SJSA1 (cell line): ENCODE results near the gene LASP1NB.

ENCODE experiments used
- DNase-seq, 2 experiments: peaks; one replicate each; pipeline ENCODE4 v3.0.0-alpha.2; 2015 to 2020; ENCODE audit warnings: low spot score in 2 of 2, low read depth in 1 of 2
- H3K27ac ChIP-seq: fragments of 250-450 bp; sonication (Bioruptor Pico); 2 replicates; pipeline ENCODE4 v1.5.1; 2020; ENCODE audit warnings: mild to moderate bottlenecking, moderate library complexity
- H3K27me3 ChIP-seq: fragments of 250-450 bp; sonication (Bioruptor Pico); replicated peaks from 2 replicates; pipeline ENCODE4 v1.5.1; 2020; ENCODE audit warnings: mild to moderate bottlenecking, moderate library complexity
- H3K36me3 ChIP-seq: fragments of 250-450 bp; sonication (Bioruptor Pico); 2 replicates; pipeline ENCODE4 v1.5.1; 2020; ENCODE audit warnings: mild to moderate bottlenecking
- H3K4me1 ChIP-seq: fragments of 250-450 bp; sonication (Bioruptor Pico); replicated peaks from 2 replicates; pipeline ENCODE4 v1.6.1; 2021; ENCODE audit warnings: mild to moderate bottlenecking
- H3K4me3 ChIP-seq: fragments of 250-450 bp; sonication (Bioruptor Pico); 2 replicates; pipeline ENCODE4 v1.5.1; 2020; ENCODE audit warnings: mild to moderate bottlenecking
- H3K9me3 ChIP-seq: fragments of 250-450 bp; sonication (Bioruptor Pico); replicated peaks from 2 replicates; pipeline ENCODE4 v1.5.1; 2020; ENCODE audit warnings: mild to moderate bottlenecking

LASP1NB gene

DNA sequence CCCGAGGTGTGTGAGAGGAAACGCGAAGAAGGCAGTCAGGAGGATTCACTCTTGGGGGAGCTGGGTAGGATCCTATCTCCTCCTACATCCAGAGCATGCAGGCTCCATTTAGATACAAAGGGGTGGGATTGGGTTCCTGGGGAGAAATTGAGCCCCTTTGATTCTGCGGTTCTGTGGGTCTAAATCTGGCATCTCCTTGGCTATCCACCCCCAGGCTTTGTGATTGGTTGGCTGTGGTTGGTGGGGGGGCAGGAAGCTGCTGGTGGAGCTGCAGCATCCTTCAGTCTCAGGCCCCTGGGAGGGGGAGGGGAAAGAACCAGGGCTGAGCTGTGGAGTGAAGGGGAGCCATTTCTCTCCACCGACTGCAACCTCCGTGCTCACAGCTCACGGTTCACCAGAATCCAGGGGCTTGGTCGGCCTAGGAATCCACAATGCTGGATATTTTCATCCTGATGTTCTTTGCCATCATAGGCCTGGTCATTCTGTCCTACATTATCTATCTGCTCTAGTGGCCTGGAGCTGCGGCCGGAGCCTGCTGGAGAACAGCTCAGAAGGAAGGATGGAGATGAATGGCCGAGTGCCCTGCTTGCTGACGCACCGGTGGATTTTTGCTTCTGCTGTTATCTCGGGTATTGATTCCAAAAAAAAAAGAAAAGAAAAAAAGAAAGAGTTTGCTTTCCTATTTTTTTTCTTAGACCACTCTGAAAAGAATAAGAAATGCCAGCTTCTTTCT lies at the start of gene LASP1NB:
LASP1NB (plus strand) TSS at position 352 of the 733 bp plus-strand sequence.
- DNase-seq: peak in 1 of 2 experiments; percentile 39
- Histone ChIP-seq H3K36me3 (peaks cover 4% of the 10 kb centered on the region; the same call in 1 of the 2 replicates), H3K27ac (no peak within 1 kb of the TSS), H3K4me1 (no peaks in the 10 kb centered on the region), H3K4me3 (no peak within 1 kb of the TSS), H3K27me3 (no peaks in the 10 kb centered on the region), H3K9me3 (no peaks in the 10 kb centered on the region)

DNA sequence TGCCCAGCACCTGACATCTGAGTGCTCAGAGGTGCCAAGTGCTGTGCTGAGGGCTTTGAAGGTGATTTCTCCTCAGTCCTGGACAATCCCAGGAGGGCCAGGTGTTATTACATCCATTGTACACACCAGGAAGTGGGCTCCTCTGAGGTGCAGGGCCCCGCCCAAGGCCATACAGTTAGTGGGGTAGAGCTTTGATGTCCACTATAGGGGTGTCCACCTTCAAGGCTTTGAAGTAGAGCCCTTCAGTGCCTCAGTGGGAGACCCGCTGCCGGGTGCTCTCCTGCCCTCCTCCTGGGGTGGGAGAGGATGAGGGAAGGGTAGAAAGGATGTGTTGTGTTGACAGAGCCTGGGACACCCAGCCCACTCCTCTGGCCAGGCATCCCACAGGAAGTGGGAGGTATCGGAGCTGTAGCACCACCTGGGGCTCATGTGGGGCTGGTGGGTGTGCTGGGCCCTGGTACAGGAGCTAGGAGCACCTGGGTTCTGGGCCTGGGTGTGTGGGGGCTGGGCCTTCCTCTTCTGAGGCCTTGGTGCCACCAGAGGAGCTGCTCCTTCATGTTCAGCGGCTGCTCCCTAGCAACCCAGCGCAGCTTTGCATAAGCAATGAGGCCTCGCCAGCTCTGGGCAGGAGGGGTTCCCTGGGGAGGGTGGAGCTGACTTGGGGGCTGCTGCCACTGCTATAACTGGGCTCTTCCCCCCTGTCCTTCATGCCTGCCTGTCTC lies 48.1 kb upstream of the LASP1NB start:
- DNase-seq: no peak
- Histone ChIP-seq H3K27me3 (no peaks in the 10 kb centered on the region), H3K9me3 (no peaks in the 10 kb centered on the region), H3K4me3 (no peak overlapping the region), H3K4me1 (peaks cover 87% of the 10 kb centered on the region), H3K36me3 (peaks cover 85% of the 10 kb centered on the region), H3K27ac (no peak overlapping the region)

DNA sequence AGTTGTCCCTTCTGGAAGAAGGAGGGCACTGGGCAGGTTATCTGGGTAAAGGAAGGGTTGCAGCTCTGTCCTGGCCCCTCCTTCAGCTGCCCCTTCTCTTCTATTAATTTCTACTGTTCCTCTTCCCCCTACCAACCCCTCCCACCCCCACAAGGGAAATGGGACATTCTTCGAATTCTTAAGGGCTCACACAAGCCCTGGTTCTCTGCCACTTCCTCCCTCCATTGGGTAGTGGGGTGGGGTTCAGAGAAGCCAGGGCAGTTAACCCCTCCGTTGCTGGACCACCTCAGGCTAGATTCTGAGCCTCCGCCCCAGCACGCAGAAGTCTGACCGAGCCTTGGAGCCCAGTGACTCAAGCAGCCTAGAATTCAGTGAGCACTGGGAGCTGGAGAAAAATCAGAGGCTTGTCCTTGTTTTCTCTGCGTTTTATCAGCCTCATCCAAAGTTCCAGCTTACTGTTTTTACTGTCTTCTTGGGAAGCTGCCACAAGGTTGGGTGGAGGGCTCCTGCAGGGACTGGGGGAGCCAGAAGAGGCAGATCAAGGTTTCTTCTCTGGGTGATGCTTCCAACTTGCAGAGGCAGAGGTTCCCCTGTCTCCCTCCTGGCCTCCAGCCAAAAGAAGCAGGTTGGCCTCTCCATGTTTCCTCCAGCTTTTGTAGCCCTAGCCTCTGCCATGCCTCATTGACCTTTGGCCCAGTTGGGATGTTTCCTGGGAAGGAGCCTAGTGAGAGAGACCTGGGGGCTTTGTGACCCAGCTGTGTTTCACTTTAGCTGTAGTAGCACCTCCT lies 45.3 kb upstream of the LASP1NB start:
- peak; percentile 90 to 95 for DNase-seq
- peaks cover 79% of the 10 kb centered on the region for H3K4me1 ChIP-seq

DNA sequence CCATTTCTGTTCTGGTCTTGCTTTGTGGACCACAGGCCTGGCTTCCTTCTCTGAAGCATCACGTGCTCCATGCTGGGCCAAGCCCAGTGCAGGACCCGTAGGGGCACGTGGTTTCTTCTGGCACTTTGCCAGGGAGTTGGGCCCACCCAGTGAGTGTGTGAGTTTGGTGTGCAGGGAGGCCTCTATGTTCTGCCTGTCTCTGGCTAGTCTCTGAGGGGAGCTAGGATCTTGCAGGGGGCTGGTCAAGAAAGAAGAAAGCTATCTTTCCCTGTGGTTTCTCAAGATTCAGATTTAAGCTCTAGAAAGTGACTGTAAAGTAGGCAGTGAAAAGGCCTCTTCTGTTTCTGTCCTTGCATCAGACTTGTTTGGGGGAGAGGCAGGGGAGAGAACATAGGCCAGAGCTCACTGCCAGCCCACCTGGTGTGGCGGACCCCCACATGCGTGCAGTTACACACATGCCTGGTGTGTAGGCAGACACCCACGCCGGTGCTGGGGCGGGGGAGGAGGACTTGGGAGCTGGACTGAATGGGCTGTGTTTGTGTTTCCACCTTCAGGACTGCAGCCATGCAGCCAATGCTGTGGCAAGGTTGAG lies 43.7 kb upstream of the LASP1NB start:
- Histone ChIP-seq H3K9me3 (no peaks in the 10 kb centered on the region), H3K4me1 (peaks cover 64% of the 10 kb centered on the region), H3K27me3 (no peaks in the 10 kb centered on the region), H3K4me3 (no peak overlapping the region), H3K27ac (peak overlapping the region; percentile 50), H3K36me3 (peaks cover 86% of the 10 kb centered on the region)
- DNase-seq: peak; percentile 79 to 93

More for the DNA sequence above, 45.3 kb upstream of the LASP1NB start:
- Histone ChIP-seq H3K27me3 (no peaks in the 10 kb centered on the region), H3K27ac (peak overlapping the region; percentile 59), H3K4me3 (no peak overlapping the region), H3K36me3 (peaks cover 78% of the 10 kb centered on the region), H3K9me3 (no peaks in the 10 kb centered on the region)

DNA sequence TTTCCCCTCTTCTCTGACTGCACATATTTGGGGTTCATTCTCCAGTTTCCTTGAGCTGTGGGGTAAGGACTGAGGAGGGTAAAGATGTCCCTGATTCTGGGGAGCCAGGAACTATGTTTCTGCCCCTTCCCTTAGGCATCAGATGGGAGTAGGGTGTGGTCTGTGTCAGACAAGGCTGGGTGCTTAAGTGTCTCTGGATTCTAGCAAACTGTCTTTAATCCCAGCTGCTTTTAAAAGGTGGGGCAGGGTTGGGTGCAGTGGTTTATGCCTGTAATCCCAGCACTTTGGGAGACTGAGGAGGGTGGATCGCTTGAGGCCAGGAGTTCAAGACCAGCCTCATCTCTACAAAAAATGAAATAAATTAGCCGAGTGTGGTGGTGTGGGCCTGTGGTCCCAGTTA lies 42.5 kb upstream of the LASP1NB start:
- Histone ChIP-seq H3K27ac (no peak overlapping the region), H3K27me3 (no peaks in the 10 kb centered on the region), H3K4me3 (no peak overlapping the region)

DNA sequence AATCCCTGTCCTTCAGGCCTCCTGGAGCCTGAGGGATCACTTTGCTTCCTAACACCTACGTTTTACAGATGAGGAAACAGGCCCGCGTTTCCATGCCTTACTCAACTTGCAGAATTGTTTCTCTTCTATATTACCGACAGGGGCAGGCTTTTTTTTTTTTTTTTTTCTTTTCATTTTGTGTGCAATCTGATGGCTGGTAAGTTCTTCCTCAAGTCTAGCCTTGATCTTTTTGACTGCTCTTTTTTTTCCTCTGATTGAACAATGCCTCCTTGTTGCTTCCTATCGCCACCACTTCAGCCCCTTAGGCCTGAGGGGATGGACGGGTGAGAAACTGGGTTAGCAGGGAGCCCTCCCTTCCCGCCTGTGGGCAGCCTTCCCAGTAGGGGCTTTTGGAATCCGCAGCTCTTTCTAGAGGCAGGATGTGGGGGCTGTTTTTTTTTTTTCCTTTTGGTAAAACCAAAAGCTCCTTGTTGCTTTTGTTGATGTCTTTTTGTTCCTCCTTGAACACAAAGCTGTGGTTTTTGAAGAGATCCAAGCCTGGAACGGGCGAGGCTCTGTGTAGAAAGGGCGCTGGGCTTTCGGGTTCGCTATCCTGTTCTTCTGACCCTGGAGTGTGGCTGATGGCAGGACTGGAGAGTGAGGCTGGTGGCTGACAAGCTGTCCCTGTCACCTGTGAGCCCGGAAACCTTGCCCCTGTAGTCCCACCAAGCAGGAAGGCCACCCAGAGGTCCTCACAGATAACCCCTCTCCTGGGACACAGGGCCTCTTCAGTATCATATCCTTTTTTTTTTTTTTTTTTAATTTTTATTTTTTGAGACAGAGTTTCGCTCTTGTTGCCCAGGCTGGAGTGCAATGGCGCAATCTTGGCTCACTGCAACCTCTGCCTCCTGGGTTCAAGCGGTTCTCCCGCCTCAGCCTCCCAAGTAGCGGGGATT lies 41.6 kb upstream of the LASP1NB start:
- no peaks in the 10 kb centered on the region for H3K27me3 ChIP-seq
- H3K4me1 ChIP-seq: peaks cover 53% of the 10 kb centered on the region
- no peak overlapping the region for H3K4me3 ChIP-seq
- peaks cover 87% of the 10 kb centered on the region for H3K36me3 ChIP-seq
- H3K9me3 ChIP-seq: no peaks in the 10 kb centered on the region
- H3K27ac ChIP-seq: peak overlapping the region; percentile 26; the same call in 1 of the 2 replicates
- peak; percentile 72 to 73 for DNase-seq

More for the DNA sequence above, 42.5 kb upstream of the LASP1NB start:
- H3K9me3 ChIP-seq: no peaks in the 10 kb centered on the region
- H3K4me1 ChIP-seq: peaks cover 53% of the 10 kb centered on the region
- DNase-seq: no peak
- H3K36me3 ChIP-seq: peaks cover 88% of the 10 kb centered on the region

DNA sequence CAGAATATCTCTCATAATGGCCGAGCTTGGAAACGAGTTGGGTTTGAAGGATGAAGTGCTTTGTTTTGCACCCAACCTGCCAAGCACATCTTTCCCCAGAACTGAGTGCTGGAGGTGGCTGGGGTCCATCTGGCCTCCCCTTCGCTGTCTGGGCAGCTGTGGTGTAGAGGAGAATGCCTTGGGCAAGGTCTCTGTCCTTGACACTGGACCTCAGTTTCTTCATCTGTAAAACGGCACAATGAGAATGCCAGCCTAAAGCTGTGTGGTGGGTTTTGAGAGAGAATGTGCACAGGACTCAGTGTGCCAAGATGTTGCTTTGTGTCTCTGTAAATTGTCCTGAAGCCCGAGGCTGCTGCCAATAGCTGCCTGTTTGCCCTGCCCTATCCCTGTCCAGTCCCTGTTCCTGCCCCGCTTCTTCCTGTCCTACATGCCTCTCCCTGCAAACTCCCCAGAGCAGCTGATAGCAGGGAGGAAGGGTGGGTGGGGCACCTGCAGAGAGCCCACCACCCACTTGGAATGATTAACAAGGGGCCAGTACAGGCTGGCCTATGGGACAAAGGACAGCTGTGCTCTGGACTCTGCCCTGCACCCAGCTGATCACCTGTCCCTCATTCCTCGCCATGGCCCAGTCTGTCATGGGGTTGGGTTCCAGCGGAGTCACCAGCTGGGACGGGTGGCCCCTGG lies 40.2 kb upstream of the LASP1NB start:
- Histone ChIP-seq H3K27ac (no peak overlapping the region), H3K4me3 (no peak overlapping the region), H3K4me1 (peaks cover 41% of the 10 kb centered on the region), H3K36me3 (peaks cover 90% of the 10 kb centered on the region), H3K27me3 (no peaks in the 10 kb centered on the region), H3K9me3 (no peaks in the 10 kb centered on the region)
- no peak for DNase-seq

DNA sequence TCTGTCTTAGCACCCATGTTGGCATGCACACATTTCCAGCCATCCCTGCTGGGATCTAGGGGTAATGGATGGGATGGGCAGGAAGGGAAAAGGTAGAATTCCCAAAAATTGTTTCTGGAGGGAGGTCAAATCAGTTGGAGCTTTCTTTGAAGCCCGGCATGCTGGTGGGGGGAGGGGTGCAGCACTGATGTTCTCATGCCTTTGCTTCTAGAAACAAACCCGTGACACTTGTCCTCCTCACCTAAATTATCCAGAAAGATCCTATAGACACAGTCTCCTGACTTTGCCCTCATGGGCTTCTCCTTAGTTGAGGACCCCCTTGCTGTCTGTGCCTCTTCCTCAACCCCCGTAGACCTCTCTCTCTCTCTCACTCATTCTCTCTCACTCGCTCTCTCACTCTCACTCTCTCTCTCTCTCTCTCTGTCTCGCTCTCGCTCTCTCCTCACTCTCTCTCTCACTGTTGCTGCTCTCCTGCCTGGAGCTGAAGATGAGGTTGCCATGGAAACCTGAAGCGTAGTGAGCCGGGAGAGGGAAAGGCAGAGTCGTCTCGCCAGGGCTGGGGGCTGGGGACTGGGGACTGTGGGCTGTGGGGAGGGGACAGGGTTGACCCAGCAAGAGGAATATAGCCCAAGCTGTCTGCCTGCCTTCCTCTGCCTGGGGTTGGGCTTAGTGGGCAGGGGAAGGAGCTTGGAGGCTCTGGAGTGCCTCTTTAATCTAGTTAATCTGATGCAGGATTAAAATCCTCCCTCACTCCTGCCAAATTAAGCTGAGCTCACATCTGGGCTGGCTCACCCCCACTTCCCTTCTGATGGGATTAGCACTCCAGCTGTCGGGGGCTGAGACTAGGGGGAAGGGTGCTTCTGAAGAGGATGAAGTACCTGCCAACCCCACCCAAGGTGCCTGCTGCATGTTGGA lies 39.4 kb upstream of the LASP1NB start:
- Histone ChIP-seq H3K27ac (no peak overlapping the region), H3K27me3 (no peaks in the 10 kb centered on the region), H3K4me1 (peaks cover 33% of the 10 kb centered on the region), H3K36me3 (peaks cover 90% of the 10 kb centered on the region), H3K9me3 (no peaks in the 10 kb centered on the region), H3K4me3 (no peak overlapping the region)
- DNase-seq: no peak

DNA sequence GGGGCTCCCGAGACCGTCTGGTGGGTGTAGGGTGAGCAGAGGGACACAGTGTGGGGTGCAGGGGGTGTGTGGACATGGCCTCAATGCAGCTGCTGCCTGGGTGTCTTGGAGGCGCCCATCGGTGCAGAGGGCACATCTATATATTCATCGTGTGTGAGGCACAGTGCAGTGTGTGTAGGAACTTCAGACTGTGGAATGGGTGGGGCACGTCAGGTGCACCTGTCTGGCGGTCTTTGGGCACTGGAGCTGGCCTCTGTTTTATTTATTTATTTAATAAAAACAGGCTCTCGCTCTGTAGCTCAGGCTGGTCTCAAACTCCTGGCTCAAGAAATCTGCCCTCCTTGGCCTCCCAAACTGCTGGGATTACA lies 38.8 kb upstream of the LASP1NB start:
- Histone ChIP-seq H3K4me1 (peaks cover 27% of the 10 kb centered on the region), H3K36me3 (peaks cover 90% of the 10 kb centered on the region), H3K27ac (no peak overlapping the region), H3K9me3 (no peaks in the 10 kb centered on the region), H3K27me3 (no peaks in the 10 kb centered on the region), H3K4me3 (no peak overlapping the region)
- DNase-seq: no peak

DNA sequence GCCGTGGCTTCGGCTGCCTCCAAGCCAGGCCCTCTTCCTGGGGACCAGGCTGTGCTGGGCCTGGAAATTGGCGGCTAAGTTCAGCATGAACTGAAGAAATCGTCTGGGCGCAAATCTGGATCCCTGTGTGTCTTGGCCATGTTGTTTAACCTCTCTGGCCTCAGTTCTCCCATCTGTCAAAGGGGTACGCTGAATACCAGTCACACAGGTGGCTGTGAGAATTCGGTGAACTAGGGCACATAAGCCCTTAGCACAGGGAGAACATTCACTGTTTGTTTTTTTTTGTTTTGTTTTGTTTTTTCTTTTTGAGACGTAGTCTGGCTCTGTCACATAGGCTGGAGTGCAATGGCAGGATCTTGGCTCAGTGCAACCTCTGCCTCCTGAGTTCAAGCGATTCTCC lies 36.6 kb upstream of the LASP1NB start:
- Histone ChIP-seq H3K9me3 (no peaks in the 10 kb centered on the region), H3K27ac (no peak overlapping the region), H3K4me1 (peaks cover 4% of the 10 kb centered on the region), H3K27me3 (no peaks in the 10 kb centered on the region), H3K4me3 (no peak overlapping the region), H3K36me3 (peaks cover 93% of the 10 kb centered on the region)
- DNase-seq: no peak

DNA sequence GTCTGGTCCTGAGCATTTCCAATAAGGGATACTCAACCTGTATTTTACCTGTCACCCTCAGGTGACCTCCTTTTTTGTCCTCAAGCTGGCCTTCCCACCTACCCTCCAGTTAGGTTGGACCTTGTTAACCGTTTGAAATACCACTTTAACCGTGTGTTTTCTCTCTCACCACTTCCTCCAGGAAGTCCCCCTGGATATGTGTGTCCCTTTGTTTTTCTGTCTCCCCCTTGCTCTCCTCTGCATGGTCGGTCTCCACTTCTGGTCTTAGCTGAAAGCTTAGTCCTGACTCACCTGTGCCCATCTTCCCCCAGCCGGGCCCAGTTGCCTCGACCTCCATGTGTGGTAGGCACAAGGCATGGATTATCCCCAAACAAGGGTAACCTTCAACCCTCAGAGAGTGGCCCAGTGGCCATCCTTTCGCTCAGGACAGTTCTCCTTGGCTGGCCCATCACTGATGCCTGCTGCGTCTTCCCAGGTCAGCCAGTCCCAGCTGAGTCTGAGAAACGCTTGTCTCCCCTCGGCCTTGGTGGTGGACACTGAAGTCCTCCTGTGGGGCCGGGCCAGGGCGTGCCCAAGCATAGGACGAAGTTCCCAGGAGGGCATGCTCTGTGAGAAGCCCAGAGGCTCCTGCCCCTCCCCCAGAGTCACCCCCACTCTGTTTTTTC lies 35.5 kb upstream of the LASP1NB start:
- Histone ChIP-seq H3K9me3 (no peaks in the 10 kb centered on the region), H3K36me3 (peaks cover 97% of the 10 kb centered on the region), H3K4me3 (no peak overlapping the region), H3K4me1 (no peaks in the 10 kb centered on the region), H3K27me3 (no peaks in the 10 kb centered on the region), H3K27ac (no peak overlapping the region)
- no peak for DNase-seq
